ENCODE measurements around the gene GALNT2.

Gene GALNT2

DNA sequence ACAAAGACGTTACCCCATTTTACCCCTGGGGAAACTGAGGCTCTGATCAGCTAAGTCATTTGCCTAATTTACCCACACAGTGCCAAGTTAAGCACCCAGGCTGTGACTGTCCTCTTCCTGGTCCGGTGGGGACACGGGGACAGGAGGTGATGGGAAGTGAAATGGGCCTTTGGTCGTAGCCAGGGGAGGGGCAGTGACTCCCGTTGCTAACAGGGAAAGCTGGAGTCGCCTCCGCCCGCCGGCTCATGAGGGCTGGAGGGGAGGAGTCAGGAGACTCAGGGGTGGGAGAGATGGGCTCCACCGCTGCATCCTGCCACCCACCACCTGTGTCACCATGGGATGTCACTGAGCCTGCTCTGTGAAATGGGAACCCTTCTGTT lies 219.8 kb downstream of the GALNT2 start:
- Histone ChIP-seq H3K9ac (ENCODE audit: low read depth, low read length) (no peak overlapping the region), H3K36me3 (ENCODE audit: insufficient read depth, low read depth, low read length) (no peaks in the 10 kb centered on the region), H3K27me3 (ENCODE audit: insufficient read depth, low read length) (no peaks in the 10 kb centered on the region), H3K4me1 (ENCODE audit: insufficient read depth, low read length) (no peaks in the 10 kb centered on the region; the same call in 1 of the 2 replicates), H3K4me3 (ENCODE audit: low read length) (no peak overlapping the region), H3K9me3 (ENCODE audit: insufficient read depth, low read depth, low read length) (no peaks in the 10 kb centered on the region), H3K27ac (ENCODE audit: low read length) (no peak overlapping the region)

DNA sequence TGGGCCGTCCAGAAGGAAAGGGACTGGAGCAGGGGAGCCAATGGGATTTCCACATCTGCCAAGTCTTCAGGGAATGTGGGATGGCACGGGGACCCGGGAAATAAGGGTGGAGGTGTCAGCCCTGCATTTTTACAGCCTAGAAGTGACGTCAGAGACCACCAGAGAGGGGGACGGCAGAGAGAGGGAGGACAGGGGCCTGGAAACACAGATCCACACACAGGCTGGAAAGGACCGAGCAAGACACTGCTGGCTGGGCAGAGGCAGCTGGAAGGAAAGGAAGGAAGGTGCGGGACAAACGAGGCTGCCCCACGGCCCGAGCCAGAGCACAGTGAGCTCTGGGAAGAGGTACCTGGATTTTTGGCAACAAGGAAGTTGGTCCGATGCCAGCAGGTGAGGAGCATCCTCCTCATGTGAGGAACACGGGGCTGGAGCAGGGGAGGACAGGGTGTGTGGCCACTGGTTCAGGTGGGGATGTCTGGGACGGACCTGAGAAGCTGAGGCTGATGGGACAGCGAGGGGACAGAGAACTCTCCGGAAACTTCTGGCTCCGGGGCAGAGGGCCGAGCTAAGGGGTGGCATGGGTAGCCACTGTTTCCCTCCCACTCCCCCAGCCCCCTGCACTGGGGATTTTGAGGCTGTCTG lies 220.8 kb downstream of the GALNT2 start:
- peaks cover 5% of the 10 kb centered on the region; the same call in 1 of the 2 replicates for H3K4me1 ChIP-seq (ENCODE audit: insufficient read depth, low read length)
- H3K27ac ChIP-seq (ENCODE audit: low read length) = no peak overlapping the region
- H3K36me3 ChIP-seq (ENCODE audit: insufficient read depth, low read depth, low read length) = no peaks in the 10 kb centered on the region
- peaks cover 4% of the 10 kb centered on the region; the same call in 1 of the 2 replicates for H3K27me3 ChIP-seq (ENCODE audit: insufficient read depth, low read length)
- H3K9ac ChIP-seq (ENCODE audit: low read depth, low read length) = no peak overlapping the region
- no peaks in the 10 kb centered on the region for H3K9me3 ChIP-seq (ENCODE audit: insufficient read depth, low read depth, low read length)
- H3K4me3 ChIP-seq (ENCODE audit: low read length) = no peak overlapping the region

DNA sequence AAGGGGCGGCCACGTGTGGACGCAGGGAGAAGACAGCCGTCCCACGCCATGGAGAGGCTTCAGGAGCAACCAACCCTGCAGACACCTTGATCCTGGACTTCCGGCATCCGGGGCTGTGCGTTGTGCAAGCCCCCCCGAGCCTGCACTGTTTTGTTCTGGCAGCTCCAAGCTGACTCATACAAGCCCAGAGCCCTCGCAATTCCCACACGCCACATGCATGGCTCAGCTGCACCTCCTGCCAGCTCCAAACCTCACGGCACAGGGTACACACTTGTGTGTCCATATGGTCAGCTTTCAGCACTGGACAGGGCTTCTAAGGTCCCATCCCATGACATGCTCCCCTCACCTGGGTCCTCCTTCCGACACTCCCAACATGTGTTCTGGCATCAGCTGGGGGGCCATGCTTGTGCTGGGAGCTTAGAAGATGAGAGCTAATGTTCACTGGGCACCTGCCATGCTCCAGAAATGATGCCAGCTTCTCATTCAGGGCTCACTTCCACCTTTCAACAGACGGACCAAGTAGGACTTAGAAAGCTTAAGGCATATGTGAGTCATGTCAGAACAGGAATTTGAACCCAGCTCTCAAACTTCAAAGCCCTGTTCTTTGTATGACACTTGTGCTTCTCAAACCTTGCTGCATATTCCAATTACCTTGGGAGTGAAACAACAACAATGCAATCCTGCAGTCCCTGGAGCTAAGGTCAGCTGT lies 221.8 kb downstream of the GALNT2 start:
- Histone ChIP-seq H3K36me3 (ENCODE audit: insufficient read depth, low read depth, low read length) (no peaks in the 10 kb centered on the region), H3K27ac (ENCODE audit: low read length) (no peak overlapping the region), H3K4me3 (ENCODE audit: low read length) (no peak overlapping the region), H3K4me1 (ENCODE audit: insufficient read depth, low read length) (peaks cover 8% of the 10 kb centered on the region; the same call in 1 of the 2 replicates), H3K27me3 (ENCODE audit: insufficient read depth, low read length) (peaks cover 8% of the 10 kb centered on the region; the same call in 1 of the 2 replicates), H3K9ac (ENCODE audit: low read depth, low read length) (no peak overlapping the region), H3K9me3 (ENCODE audit: insufficient read depth, low read depth, low read length) (no peaks in the 10 kb centered on the region)

DNA sequence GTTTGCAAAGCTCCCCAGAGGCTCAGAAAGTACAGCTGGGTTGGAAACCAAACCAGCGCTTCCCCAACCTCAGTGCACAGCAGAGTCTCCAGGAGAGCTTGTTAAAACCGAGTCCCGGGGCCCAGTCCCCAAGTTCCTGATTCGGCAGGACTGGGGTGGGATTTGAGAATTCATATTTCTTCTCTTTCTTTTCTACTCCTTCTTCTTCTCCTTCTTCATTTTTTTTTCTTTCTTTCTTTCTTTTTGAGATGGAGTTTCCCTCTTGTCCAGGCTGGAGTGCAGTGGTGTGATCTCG lies 222.3 kb downstream of the GALNT2 start:
- Histone ChIP-seq H3K9ac (ENCODE audit: low read depth, low read length) (no peak overlapping the region), H3K27ac (ENCODE audit: low read length) (no peak overlapping the region), H3K4me3 (ENCODE audit: low read length) (no peak overlapping the region), H3K36me3 (ENCODE audit: insufficient read depth, low read depth, low read length) (no peaks in the 10 kb centered on the region), H3K9me3 (ENCODE audit: insufficient read depth, low read depth, low read length) (no peaks in the 10 kb centered on the region), H3K4me1 (ENCODE audit: insufficient read depth, low read length) (peaks cover 8% of the 10 kb centered on the region; the same call in 1 of the 2 replicates), H3K27me3 (ENCODE audit: insufficient read depth, low read length) (peaks cover 8% of the 10 kb centered on the region; the same call in 1 of the 2 replicates)

DNA sequence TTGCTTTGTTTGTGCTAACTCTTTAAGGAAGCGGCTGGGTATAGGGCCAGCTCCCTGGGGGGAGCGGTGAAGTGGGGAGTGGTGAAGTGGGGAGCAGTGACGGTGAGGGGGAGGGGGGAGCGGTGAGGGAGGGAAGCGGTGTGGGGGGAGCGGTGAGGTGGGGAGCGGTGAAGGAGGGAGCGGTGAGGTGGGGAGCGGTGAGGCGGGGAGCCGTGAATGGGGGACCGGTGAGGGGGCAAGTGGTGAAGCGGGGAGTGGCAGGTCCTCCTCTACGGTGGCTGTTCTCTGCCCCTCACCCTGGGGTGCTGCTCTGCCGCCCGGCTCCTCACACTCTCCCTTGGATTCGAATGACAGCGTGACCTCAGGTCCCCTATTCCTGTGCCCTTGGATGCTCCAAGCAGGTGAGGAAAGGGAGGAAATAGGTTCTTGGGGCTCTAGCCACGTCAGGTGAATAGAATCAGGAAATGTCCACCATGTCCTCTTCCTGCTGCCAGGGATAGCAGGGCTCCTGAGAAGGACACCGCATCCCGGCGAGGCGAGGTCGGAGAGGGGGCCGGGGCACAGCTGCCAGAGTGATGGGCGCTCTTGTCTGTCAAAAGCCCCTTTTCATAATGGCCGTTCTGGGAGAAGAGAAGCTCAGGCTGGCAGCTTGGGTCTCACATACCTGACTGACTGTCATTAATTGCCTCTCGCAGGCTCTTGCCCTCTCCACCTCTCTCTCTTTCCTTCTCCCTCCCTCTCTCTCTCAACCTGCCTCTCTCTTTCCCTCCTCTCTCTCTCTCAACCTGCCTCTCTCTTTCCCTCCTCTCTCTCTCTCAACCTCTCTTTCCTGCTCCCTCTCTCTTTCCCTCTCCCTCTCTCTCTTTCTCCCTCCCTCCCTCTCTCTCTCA lies 224.9 kb downstream of the GALNT2 start:
- Histone ChIP-seq H3K4me1 (ENCODE audit: insufficient read depth, low read length) (peaks cover 8% of the 10 kb centered on the region; the same call in 1 of the 2 replicates), H3K36me3 (ENCODE audit: insufficient read depth, low read depth, low read length) (no peaks in the 10 kb centered on the region), H3K27me3 (ENCODE audit: insufficient read depth, low read length) (peaks cover 8% of the 10 kb centered on the region; the same call in 1 of the 2 replicates), H3K9me3 (ENCODE audit: insufficient read depth, low read depth, low read length) (no peaks in the 10 kb centered on the region), H3K9ac (ENCODE audit: low read depth, low read length) (0 out of 2 replicates have a peak overlapping the region, but pooled peaks have one; percentile 39), H3K4me3 (ENCODE audit: low read length) (peak overlapping the region; percentile 64; the same call in 1 of the 2 replicates), H3K27ac (ENCODE audit: low read length) (no peak overlapping the region)

DNA sequence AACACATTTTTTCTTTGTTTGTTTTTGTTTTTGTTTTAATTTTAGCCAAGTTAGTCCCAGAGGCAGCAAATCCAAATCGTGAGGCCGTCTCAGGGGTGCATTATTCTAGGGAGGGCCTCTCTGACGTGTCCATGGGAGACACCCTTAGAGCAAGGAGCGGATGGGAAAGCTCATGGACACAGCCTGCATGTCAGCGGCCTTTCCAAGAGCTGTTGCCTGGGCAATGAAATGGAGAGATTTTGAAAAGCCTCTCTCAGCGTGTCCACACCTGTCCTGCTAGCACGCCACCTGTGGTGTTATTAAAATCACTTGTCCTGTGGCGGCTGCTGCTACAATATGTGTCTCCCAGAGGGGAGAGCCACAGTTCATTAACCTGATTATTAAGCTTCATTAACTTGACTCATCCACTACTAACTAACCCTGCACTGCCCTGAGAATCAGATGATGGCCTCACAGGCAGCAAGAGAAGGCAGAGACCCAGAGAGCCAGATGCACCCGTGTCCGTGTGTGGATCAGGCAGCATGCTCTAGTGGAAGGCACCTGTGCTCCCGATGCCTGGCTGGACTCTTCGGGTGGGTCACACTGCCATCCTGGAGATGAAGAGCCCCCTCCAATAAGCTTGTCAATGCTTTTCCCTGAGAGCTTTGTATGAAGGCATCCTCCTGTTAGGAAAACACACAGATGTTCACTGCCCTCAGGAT lies 225.8 kb downstream of the GALNT2 start:
- H3K4me3 ChIP-seq (ENCODE audit: low read length) = peak overlapping the region; percentile 64; the same call in 1 of the 2 replicates
- H3K27ac ChIP-seq (ENCODE audit: low read length) = no peak overlapping the region
- H3K9ac ChIP-seq (ENCODE audit: low read depth, low read length) = 0 out of 2 replicates have a peak overlapping the region, but pooled peaks have one; percentile 39
- peaks cover 8% of the 10 kb centered on the region; the same call in 1 of the 2 replicates for H3K4me1 ChIP-seq (ENCODE audit: insufficient read depth, low read length)
- H3K36me3 ChIP-seq (ENCODE audit: insufficient read depth, low read depth, low read length) = no peaks in the 10 kb centered on the region
- no peaks in the 10 kb centered on the region for H3K9me3 ChIP-seq (ENCODE audit: insufficient read depth, low read depth, low read length)
- peaks cover 8% of the 10 kb centered on the region; the same call in 1 of the 2 replicates for H3K27me3 ChIP-seq (ENCODE audit: insufficient read depth, low read length)

DNA sequence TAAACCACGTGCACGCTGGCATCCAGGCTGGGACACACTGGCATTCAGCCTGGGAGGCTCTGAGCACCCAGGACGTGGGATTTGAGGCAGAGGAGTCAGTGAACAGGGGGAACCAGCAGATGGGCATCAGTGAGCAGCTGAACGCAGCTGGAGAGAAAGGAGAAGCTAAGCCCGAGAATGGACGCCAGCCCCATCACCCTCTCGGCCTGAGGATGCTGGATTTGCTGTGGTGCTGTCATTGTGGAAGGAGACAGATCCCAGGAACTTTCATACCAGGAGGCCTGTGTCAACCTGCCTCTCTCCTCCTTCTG lies 226.3 kb downstream of the GALNT2 start:
- peaks cover 8% of the 10 kb centered on the region; the same call in 1 of the 2 replicates for H3K27me3 ChIP-seq (ENCODE audit: insufficient read depth, low read length)
- H3K9ac ChIP-seq (ENCODE audit: low read depth, low read length) = no peak overlapping the region

DNA sequence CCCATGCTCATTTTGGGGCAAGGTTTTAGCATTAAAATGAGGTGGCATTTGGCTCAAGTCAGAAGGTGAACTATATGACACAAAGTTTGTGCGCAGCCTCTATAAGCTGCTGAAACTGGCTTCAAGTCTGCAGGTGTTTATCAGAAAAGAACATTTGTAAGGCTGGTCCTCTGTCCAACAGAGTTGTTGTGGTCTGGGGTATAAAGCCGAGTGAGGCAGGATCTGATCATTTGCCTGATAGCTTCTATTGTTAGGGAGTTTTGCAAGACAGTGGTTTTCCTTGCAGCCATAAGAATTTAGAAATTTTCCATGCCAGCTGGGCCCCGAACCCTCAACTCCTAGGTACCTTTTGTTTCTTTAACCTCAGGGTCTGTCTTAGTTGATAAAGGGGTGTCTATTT lies 228.3 kb downstream of the GALNT2 start:
- H3K27me3 ChIP-seq (ENCODE audit: insufficient read depth, low read length) = peaks cover 8% of the 10 kb centered on the region; the same call in 1 of the 2 replicates
- H3K4me3 ChIP-seq (ENCODE audit: low read length) = no peak overlapping the region
- H3K9me3 ChIP-seq (ENCODE audit: insufficient read depth, low read depth, low read length) = no peaks in the 10 kb centered on the region
- peaks cover 8% of the 10 kb centered on the region; the same call in 1 of the 2 replicates for H3K4me1 ChIP-seq (ENCODE audit: insufficient read depth, low read length)
- H3K27ac ChIP-seq (ENCODE audit: low read length) = no peak overlapping the region
- no peaks in the 10 kb centered on the region for H3K36me3 ChIP-seq (ENCODE audit: insufficient read depth, low read depth, low read length)
- H3K9ac ChIP-seq (ENCODE audit: low read depth, low read length) = no peak overlapping the region

More for the DNA sequence above, 226.3 kb downstream of the GALNT2 start:
- H3K4me1 ChIP-seq (ENCODE audit: insufficient read depth, low read length) = peaks cover 8% of the 10 kb centered on the region; the same call in 1 of the 2 replicates
- H3K27ac ChIP-seq (ENCODE audit: low read length) = no peak overlapping the region
- H3K36me3 ChIP-seq (ENCODE audit: insufficient read depth, low read depth, low read length) = no peaks in the 10 kb centered on the region
- H3K9me3 ChIP-seq (ENCODE audit: insufficient read depth, low read depth, low read length) = no peaks in the 10 kb centered on the region
- no peak overlapping the region for H3K4me3 ChIP-seq (ENCODE audit: low read length)

DNA sequence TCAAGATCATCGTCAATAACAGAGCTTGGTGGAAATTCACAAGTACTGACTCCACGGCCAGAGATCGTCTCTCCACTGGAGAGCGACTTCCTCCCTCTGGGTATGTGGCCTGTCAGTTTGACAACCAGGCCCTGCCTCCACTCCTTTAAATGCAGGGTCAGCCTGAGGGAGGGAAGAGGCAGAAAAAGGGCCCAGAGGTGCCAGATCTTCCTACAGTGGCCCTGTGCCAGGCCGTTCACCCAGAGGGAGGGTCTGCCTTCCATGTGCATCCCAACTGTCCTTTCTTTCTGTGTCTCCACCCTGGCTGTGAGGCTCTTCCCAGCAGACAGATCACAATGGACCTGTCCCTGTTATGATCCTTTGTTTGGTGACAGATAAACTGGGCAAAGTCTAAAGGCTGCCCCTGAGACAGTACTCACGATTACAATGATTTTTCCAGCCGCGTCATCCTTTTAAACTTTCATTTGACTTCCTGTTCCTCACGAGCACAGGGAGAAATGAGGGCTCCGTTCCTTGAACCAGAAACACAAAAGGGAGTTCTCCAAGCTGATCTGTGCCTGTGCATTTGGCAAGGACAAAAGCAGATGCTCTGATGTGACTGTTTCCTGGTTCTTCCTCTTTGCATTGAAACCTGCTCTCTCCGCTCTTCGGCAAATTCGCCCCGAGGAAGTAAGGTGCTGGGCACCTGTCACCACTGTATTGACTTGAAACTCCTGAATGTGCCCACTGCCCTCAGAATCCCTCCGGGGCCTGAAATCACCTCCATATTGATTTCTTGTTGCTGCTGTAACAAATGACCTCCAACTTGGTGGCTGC lies 232.4 kb downstream of the GALNT2 start:
- H3K4me1 ChIP-seq (ENCODE audit: insufficient read depth, low read length) = no peaks in the 10 kb centered on the region
- H3K4me3 ChIP-seq (ENCODE audit: low read length) = no peak overlapping the region
- no peak overlapping the region for H3K9ac ChIP-seq (ENCODE audit: low read depth, low read length)
- no peaks in the 10 kb centered on the region for H3K36me3 ChIP-seq (ENCODE audit: insufficient read depth, low read depth, low read length)
- no peak overlapping the region for H3K27ac ChIP-seq (ENCODE audit: low read length)
- no peaks in the 10 kb centered on the region for H3K9me3 ChIP-seq (ENCODE audit: insufficient read depth, low read depth, low read length)
- no peaks in the 10 kb centered on the region for H3K27me3 ChIP-seq (ENCODE audit: insufficient read depth, low read length)

DNA sequence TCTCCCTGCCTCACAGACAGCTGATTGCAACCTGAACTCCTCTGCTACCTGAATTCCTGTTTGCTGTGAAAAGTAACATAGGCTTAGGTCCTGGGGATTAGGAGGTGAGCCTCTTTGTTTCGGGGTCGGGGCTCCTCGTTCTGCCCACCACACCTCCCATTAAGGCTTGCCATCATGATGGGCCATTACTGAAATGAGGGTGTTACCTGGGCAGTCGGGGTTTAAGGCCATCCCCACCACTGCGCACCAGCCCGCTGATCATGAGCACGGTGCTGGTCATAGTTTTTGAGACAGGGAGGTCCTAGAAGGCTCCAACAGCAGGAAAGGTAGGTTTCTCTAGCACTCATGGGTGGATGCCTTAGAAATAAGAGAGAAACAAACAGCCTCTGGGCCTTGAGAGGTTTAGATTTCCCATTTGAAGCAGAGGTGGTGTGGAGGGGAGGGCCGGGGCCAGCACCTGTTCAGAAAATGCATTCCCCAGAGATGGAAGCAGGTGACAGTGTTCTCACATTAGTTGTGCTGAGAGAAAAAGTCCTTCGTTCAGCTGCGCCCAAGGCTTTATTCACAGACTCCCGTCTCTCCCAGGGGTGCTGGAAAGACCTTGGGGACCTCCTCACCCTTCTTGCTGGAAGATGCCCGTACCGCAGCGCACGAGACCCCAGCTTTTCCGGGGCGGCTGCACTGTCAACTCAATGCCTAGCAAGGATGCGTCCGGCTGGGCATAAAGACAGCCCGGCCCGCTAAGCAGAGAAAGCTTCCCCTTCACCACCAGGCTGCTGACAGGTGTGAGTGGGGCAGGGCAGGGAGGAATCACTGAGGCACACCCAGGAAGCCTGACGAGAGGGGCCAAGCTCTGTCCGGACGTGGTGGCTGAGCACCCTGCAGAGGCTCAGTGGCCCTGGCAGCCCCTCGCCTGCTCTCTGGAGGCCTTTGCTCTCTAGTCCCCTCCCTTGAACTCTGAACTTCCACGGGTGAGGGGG lies 233.6 kb downstream of the GALNT2 start:
- no peaks in the 10 kb centered on the region for H3K27me3 ChIP-seq (ENCODE audit: insufficient read depth, low read length)

More for the DNA sequence above, 233.6 kb downstream of the GALNT2 start:
- H3K9me3 ChIP-seq (ENCODE audit: insufficient read depth, low read depth, low read length) = no peaks in the 10 kb centered on the region
- H3K27ac ChIP-seq (ENCODE audit: low read length) = no peak overlapping the region
- no peak overlapping the region for H3K4me3 ChIP-seq (ENCODE audit: low read length)
- H3K9ac ChIP-seq (ENCODE audit: low read depth, low read length) = no peak overlapping the region
- H3K36me3 ChIP-seq (ENCODE audit: insufficient read depth, low read depth, low read length) = no peaks in the 10 kb centered on the region
- no peaks in the 10 kb centered on the region for H3K4me1 ChIP-seq (ENCODE audit: insufficient read depth, low read length)

Measured in iPS-20b (cell line).